Activated CD8-positive, alpha-beta memory T cell treated with anti-CD3 and anti-CD28 coated beads for 24 hours (primary cell): ENCODE results near the gene SRGAP1.
"Not testable (repeated sequence)": the region's sequence is repeated elsewhere in the genome, so short reads cannot be mapped to it uniquely, and the experiment has no call there.

Experiments used
- DNase-seq: peaks from one replicate; pipeline ENCODE4 v3.0.0-alpha.2; 2020

The SRGAP1 gene

DNA sequence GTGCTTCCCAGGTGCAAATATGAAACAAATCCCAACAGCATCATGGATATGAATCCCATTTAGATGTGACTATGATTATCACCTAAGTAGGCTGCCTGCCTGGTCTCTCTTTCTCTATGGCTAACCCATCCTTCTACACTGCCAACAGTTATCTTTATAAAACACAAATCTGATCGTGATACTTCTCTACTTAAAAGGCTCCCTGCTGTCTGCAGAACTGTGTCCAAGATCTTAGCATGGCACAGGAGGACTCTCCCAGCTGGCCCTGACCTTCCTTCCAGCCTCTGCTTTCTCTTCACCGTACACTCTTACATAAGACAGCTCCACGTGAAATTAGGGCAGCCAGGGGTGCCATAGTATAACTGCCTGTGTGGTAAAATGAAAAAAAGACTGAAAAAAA, 3.5 kb upstream of the SRGAP1 start:
- DNase-seq = no peak

DNA sequence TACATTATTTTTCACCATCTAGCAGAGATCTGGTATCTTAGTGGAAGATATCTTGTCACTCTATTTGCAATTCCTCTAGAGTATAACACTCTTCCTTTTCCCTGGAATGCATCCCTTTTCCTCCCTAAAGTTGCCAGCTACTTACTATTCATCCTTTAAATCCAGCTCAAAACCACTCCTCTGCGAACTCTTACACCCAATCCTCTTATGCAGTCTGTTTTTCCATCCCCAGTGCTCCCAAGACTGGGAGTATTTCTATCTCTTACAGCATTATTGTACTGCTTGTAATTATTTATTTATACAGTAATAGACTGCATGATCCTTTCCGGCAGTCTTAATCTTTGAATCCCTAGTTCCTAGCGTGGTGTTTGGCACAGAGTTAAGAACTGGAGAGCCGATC, 2.9 kb upstream of the SRGAP1 start:
- no peak for DNase-seq

DNA sequence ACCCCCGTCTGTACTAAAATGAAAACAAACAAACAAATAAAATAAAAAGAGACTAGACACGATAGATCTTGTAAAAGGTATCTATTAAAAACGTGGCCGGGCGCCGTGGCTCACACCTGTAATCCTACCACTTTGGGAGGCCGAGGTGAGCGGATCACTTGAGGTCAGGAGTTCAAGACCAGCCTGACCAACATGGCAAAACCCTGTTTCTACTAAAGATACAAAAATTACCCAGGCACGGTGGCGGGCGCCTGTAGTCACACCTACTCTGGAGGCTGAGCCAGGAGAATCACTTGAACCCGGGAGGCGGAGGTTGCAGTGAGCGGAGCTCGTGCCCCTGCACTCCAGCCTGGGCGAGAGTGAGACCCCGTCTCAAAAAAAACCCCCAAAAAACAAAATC, 1.8 kb upstream of the SRGAP1 start:
- DNase-seq = not testable (repeated sequence)

DNA sequence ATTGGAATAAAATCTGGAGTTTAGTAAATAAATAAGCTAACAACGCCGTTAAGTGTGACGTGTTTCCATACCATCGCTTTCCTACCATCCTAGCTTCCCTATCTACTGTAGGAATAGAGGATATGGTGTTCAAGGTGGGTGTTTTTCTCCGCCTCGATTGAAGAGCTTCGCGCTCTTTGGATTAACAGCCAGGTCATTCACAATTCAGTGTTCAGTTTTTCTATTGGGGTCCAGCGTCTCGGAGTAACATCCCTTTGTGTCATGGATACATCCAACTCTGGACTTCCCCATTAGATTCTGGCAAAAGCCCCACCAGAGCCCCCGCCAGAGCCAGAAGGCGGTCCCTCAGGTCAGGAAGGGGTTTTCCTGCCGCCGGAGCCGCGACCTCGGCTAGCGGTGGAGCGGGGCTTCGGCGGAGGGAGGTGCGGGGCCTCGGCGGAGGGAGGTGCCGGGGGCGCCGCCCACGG, 1.2 kb upstream of the SRGAP1 start:
- no peak for DNase-seq

DNA sequence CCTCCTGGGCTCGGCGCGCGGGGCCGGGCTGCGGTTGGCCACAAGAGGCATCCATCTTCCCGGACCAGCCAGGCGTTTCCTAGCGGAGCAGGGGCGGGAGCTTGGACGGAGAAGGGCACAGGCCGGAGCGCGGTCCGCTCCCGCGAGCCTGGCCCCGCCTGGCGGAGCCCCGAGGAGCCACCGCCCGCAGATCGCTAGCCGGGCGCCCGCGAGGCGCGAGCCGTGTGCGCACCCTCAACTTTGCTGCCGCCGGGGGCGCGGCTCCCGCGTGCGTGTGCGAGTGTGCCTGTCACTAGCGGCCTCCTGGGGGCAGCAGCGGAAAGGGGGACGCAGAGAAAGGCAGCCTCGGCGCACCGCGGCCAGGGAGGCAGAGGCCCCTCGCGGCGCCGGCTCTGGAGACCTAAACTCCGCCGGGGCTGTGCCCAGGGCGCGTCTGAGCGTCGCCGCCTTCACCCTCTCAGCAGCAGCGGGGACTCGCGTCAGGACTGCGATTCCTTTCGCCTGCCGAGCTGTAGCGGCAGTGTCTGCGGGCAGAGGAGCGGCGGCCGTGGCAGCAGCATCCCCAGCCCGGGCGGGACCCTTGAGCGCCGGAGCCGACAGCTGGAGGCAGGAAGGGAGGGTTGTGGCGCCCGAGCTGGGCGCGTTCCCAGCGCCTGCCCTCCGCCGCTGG, 644 bp upstream of the SRGAP1 start:
- DNase-seq = peak; percentile 91

DNA sequence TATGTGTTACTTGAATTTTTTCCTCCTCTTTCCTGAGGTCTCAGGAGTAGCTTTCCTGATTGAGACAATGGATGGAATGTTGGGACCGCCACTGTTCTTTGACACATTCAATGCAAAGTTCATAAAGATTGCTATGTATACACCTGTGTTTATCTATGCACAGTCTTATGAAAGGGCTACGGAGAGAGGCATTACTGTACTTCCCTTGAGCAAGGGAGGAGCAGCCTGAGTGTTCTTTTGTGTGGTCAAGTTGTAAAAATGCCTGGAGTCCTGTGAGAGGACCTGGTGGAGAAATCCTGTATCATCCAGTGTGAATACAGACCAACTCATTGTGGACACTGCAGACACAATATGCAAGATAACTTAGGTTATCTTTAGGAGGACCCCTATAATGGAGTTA, 1.2 kb downstream of the SRGAP1 start:
- DNase-seq = no peak

DNA sequence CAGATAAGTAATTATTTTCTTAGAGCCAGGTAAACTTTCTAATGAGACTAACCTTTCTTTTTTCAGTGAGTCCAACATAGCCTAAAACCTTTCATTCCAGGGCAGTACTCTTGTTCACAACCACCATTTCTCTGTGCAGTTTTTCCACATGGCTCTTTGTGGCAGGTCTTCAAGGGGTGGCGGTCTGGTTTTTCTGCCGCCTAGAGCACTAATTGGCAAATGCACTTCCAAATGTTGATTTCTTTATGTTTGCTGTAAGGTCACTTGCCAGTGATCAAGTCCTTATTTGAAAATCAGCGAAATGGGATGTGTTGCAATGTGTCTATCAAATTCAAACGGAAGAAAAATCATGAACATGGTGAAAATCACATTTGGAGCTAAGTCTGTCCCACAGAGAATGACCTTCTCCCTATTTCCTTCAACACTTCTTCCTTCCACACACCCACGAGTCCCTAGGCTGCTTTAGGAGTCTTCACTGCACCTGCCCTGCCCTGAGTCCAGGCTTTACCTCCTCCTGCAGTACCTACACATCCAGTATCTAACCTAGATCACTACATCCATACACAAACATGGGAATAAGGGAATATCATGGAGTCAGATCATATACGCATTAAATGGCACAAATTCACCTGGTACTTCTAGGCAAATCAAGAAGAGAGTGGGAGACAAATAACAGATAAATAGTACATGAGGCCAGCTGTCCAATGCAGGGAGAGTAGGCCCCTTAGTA, 1.9 kb downstream of the SRGAP1 start:
- DNase-seq = no peak

DNA sequence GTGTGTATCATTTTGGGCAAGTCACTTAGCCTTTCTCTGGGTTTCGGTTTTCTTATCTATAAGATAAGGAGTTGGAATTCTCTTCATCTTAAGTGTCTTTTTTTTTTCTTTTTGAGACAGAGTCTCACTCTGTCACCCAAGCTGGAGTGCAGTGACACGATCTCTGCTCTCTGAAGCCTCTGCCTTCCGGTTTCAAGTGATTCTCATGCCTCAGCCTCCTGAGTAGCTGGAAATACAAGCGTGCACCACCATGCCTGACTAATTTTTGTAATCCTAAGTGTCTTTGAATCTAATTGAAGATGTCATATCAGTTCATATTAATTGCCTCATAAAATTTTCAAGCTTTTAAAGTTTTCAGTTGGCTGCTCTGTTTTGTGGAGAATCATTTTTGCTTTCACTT, 4.0 kb downstream of the SRGAP1 start:
- no peak for DNase-seq

DNA sequence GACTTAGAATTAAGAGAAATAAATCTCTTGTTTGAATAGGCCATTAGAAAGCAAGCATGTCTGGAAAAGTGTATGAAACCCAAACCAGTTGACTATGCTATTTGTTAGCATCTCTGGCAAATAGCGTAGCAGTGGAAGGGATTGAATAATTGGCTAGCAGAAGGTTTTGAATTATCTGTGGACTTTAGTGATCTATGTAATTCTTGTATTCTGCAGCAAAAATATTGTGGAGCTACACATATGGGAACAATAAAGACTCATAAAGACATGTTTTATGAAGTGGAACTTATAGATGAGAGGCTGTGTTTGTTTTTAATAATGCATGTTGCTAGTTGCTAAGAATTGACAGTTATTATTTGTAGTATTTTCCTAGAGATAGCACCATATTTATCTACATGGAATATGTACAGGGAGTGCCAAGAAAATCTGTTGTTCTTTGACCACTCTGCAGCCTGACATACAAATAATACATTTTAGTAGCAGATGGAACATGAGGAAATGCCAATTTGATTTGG, 4.7 kb downstream of the SRGAP1 start:
- no peak for DNase-seq

DNA sequence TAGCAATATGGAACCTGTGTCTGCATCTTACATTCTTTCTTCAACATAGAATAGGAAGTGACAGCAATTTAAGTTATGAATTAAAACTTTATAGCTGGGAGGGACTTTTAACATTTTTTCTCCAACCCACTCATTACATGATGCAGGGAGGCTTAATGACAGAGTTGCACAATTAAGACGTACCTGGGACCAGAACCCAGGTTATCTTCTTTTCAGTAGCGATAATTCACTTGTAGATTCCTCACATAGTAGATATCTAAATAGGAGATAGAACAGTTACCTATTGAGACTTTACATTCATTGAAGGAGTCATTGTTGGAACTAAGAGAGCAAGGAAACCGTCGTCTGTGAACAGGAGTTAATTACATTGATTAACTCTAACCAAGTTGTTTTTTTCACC, 5.1 kb downstream of the SRGAP1 start:
- DNase-seq = no peak

DNA sequence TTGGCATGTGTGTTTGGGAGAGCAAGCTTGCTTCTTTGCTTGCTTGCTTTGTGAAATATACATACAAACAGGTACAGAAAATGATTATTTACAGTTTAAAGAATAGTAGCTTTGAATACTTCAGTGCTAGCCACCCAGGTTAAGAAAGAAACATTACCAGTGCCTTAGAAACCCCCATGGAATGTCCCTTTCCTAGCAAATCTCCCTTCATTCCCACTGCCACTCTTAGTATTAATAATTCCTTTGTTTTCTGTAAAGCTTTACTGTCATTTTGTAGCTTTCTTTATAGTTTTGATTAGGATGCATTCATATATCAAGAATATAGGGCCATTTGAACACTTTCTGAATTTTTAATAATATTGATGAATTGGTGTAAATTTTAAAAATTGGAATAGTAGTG, 9.5 kb downstream of the SRGAP1 start:
- DNase-seq = no peak

DNA sequence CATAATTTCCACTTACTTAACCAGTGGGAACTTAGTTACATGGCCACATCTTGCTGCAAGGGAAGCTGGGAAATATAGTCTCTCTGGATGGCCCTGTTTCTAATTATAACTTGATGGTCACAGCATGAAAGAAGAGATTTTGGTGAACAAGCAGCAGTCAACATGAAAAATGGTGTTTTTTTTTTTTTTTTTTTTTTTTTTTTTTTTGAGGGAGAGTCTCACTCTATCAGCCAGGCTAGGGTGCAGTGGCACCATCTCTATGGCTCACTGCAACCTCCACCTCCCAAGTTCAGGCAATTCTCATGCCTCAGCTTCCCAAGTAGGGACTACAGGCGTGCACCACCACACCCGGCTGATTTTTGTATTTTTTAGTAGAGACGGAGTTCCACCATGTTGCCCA, 10.8 kb downstream of the SRGAP1 start:
- no peak for DNase-seq

DNA sequence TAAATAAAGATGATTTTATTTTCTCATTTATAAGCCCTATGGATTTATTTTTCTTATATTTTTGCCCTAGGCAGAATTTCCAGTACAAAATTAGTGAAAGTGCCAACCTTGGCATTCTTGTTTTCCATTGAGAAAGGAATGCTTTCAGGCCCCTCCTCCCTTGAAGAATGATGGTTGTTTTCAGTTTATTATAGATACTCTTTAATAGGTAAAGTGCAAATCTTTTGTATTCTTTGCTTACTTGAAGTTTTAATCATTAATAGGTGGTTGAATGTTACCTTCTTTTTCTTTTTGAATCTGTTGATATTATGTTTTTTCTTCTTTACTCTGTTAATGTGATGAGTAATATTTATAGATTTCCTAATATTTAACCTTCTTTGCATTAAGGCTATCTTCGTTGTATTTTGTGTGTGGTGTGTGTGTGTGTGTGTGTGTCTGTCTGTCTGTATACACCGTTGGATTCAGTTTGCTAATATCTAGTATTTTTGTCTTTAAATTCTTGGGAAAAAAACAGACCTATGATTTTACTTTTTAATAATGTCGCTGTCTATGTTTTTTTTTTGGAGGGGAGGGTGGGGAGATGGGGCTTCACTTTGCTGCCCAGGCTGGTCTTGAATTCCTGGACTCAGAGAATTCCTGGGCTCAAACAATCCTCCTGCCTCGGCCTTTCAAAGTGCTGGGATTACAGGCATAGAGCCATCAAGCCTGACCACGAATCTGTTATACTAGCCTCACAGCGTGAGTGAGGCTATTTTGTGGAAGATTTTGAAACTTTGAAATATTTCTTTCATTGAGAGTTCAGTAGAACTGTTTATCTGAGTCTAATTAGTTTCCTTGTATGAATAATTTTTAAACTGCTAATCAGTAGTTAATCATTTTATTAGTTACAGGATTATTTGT, 13.5 kb downstream of the SRGAP1 start:
- DNase-seq = no peak

DNA sequence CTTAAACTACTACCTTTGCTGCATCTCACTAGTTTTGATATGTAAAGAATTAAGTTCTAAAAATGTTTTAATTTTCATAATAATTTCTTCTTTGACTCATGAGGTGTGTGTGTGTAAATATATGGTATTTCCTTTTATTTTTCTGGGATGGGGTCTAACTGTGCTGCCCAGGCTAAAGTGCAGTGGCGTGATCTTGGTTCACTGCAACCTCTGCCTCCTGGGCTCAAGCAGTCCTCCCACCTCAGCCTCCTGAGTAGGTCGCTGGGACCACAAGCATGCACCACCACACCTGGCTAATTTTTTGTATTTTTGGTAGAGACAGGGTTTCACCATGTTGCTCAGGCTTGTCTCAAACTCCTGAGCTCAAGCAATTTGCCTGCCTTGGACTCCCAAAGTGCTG, 15.4 kb downstream of the SRGAP1 start:
- DNase-seq = not testable (repeated sequence)

DNA sequence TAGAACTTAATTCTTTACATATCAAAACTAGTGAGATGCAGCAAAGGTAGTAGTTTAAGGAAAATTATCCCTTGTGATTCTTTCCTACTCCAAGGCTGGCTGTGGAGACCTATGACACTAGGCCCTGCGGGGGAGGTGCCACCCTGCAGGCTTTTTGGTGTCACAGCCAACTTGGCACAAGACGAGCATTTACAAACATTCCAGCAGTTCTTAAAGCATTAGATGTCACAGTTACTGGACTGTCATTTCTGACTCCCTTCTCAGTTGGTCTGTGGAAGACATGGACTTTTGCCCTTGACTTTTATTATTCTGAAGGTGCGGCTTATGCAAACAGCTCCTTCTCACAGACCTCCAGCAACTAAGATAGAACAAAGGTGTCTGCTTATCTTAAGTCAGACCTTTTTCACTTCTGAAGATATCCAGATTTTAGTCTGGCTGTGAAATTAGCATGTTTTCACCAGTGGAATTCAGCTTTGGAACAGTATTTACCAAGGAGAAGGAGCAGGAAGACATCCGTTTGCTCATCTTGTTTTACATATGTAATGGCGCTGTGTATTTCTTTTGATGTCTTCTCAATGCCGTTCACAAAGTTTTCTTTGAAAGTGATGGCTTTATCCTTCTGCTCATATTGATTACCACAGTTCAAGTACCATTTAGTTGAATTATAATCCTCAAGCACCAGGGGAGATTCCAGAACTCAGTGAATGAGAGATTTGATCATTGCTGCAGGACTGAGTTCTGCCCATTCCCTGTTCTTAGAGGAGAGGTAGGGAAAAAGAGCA, 17.9 kb downstream of the SRGAP1 start:
- DNase-seq = no peak

DNA sequence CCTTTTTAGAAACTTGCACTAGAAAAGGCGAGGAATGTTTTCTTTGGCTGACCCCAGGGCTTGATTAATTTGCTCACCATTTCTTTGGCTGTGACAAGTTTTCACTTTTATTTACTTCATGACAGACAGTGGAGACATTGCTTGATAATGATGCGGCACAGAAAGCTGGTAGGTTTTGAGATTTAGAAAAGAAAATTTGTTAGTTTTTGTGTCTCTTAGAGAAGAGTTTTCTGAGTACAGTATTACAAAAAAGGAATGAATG, 18.4 kb downstream of the SRGAP1 start:
- DNase-seq = no peak

DNA sequence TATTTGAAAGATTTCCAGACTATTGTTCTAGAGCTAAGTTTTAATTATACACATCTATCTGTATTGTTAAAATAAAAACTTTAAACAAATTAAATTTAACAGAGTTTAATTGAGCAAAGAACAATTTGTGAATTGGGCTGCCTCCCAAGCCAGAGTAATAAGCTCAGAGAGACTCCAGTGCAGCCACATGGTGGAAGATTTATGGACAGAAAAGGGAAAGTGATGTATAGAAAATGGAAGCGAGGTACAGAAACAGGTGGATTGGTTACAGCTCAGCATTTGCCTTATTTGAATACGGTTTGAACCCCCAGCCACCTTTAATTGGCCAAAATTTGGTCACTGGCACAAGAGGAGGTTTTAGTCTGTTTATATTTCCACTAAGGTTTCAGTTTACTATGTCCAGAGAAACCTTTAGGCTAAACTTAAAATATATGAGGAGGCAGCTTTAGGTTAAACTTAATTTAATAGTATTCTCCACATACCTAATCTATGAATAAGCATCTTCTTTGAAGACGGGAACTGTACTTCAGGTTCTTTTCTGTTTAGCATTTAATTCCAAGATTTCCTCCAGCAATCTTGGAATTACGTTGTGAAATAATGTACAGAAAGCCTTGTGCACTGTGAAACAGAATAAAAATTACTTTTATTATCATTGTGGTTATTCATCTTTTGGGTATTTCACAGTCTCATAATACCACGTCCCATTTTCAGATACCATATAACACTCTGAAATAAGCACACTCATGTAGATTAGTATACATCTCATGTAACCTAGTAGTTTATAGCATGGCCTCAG, 19.4 kb downstream of the SRGAP1 start:
- no peak for DNase-seq

DNA sequence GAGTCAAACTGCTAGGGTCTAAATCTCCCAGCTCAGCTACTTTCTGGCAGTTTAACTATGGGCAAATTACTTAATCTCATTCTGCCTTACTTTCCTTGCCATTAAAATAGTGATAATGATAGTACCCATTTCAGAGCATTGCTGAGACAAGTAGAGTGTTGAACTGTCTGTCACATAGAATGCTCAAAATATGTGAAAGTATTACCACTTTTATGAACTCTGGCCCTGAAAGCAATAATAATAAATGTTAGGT, 19.9 kb downstream of the SRGAP1 start:
- DNase-seq = no peak

DNA sequence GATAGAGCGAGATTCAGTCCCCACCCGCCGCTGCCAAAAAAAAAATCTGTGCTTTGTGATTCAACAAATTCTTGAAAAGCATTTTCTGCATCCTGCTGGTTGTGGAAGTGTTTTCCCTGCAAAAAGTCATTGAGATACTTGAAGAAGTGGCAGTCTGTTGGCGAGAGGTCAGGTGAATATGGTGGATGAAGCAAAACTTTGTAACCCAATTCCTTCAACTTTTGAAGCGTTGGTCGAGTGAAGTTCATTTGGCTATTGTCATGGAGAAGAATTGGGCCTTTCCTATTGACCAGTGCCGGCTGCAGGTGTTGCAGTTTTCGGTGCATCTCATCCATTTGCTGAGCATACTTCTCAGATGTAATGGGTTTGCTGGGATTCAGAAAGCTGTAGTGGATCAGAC, 20.9 kb downstream of the SRGAP1 start:
- DNase-seq = no peak

DNA sequence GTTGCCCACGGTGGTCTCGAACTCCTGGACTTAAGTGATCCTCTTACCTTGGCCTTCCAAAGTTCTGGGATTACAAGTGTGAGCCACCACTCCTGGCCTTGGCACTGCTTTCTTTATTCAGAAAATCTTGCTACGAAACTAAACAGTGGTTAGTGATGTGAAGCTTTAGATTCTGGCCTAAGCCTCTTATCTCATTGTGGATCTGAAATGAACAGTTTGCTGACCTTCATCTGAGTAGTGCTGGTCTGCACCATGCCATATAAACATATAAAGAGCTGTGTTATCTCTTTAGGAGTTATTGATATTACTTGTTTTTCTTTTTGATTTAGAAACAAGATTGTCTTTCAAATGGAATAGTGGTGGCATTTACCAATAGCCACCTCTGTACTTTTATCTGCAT, 22.6 kb downstream of the SRGAP1 start:
- no peak for DNase-seq

DNA sequence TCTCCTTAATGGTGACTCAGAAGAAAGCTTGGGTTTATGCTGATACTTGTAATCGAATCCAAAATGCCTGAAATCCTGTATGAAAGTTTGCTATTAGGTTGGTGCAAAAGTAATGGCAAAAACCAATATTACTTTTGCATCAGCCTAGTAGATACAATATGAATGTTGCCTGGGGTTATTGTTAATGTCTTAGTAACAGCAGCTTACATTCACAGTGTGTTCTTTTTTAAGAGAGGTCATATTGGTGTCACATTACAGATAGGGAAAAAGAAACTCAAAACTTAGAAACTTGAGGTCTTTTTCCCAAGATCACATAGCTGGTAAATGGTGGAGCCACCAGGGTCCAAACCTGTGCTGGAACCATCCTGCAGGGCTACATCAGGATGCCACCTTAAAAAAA, 25.2 kb downstream of the SRGAP1 start:
- DNase-seq = no peak

DNA sequence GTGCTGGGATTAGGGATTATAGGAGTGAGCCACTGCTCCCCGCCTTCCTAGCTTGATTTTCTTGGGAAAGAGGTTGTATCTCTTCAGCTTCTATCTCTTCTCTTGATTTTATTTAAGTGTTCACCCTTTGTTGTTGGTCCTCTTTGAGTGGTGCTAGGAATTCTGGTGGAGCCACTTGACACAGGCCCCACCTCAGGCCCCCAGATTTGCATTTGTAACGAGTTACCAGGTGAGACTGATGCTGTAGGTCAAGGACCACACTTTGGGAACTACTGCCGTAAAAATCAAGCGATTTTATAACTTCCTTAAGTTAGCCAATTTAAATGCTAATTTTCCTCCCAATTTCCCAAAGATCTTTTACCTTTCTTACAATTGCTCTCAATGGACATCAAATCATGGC, 26.3 kb downstream of the SRGAP1 start:
- no peak for DNase-seq
